ENCODE measurements around the gene HABP2.

GRCh38 chr10:113578773-113579172 lies 25.9 kb downstream of the HABP2 start:
- TF ChIP-seq, protein P1, sequence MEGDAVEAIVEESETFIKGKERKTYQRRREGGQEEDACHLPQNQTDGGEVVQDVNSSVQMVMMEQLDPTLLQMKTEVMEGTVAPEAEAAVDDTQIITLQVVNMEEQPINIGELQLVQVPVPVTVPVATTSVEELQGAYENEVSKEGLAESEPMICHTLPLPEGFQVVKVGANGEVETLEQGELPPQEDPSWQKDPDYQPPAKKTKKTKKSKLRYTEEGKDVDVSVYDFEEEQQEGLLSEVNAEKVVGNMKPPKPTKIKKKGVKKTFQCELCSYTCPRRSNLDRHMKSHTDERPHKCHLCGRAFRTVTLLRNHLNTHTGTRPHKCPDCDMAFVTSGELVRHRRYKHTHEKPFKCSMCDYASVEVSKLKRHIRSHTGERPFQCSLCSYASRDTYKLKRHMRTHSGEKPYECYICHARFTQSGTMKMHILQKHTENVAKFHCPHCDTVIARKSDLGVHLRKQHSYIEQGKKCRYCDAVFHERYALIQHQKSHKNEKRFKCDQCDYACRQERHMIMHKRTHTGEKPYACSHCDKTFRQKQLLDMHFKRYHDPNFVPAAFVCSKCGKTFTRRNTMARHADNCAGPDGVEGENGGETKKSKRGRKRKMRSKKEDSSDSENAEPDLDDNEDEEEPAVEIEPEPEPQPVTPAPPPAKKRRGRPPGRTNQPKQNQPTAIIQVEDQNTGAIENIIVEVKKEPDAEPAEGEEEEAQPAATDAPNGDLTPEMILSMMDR (conservative IDR thresholded peaks at IDR 0.05 in 1 of 2, IDR thresholded peaks at IDR 0.05 in 1 of 2; ENCODE audit: extremely low read depth in 1 of 2, insufficient read depth in 1 of 2, low read depth in 1 of 2, low read length in 2 of 2), result no peak
- TF ChIP-seq EZH2 (IDR thresholded peaks at IDR 0.05; ENCODE audit: borderline replicate concordance, low read length), result no peak
